Breast epithelium (tissue), 3 donors: ENCODE results near the gene TOX3.

Experiments used
- POLR2A ChIP-seq: fragments of 450-650 bp; IDR thresholded peaks from one replicate; pipeline ENCODE4 v1.6.1; 2016; ENCODE audit warnings: antibody characterized with exemption, mild to moderate bottlenecking, moderate library complexity
- POLR2AphosphoS5 ChIP-seq, 3 donors: sonication (generic); formaldehyde crosslinking; IDR thresholded peaks; one replicate each; pipeline ENCODE4 v1.6.1; 2017; ENCODE audit warnings: antibody characterized with exemption in 3 of 3
- TF ChIP-seq, protein P1 (sequence below), 3 donors: fragments of 450-650 bp; IDR thresholded peaks; one replicate each; pipeline ENCODE4 v1.5.1; 2016 to 2017; ENCODE audit warnings: antibody characterized with exemption in 3 of 3, mild to moderate bottlenecking in 3 of 3, moderate library complexity in 3 of 3

DNA sequence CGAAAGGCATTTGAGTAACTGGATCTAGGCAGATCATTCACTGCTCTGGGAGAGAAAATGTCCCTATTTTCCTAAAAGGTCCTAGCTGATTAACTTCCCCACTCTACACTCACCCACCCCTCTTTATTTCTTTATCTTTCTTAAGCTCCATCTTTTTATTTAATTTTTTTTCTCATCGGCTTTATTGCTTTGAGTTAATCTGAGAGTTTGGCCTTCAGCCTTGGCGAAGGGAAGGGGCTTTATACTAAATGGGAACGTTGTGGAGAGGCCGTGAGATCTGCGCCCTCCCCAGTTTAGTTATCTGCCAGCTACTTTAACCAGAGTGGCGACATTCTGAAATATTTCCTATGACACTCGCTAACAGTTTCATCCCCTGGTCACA is 882 bp upstream of the TOX3 start:
- TF ChIP-seq, protein P1, sequence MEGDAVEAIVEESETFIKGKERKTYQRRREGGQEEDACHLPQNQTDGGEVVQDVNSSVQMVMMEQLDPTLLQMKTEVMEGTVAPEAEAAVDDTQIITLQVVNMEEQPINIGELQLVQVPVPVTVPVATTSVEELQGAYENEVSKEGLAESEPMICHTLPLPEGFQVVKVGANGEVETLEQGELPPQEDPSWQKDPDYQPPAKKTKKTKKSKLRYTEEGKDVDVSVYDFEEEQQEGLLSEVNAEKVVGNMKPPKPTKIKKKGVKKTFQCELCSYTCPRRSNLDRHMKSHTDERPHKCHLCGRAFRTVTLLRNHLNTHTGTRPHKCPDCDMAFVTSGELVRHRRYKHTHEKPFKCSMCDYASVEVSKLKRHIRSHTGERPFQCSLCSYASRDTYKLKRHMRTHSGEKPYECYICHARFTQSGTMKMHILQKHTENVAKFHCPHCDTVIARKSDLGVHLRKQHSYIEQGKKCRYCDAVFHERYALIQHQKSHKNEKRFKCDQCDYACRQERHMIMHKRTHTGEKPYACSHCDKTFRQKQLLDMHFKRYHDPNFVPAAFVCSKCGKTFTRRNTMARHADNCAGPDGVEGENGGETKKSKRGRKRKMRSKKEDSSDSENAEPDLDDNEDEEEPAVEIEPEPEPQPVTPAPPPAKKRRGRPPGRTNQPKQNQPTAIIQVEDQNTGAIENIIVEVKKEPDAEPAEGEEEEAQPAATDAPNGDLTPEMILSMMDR (IDR thresholded peaks at IDR 0.05) = no peak
- TF ChIP-seq POLR2A (no peak), POLR2AphosphoS5 (IDR thresholded peaks at IDR 0.05) (no peak)
